ENCODE data around the gene ACTG1. TPM values are rescaled to one million over a fixed set of nuclear protein-coding genes. Genes with fewer than 3 reads are reported as not detected.

Gene ACTG1
- total and polyA plus RNA-seq, 9 of the 15 experiments (the other 6 are each of a cell fraction or from before 2014, with no cell fraction given), result 224 to 1,775 (median 568) TPM

- TF ChIP-seq MCM7 (IDR thresholded peaks at IDR 0.05) (no peak), U2AF2 (optimal IDR thresholded peaks at IDR 0.05; ENCODE audit: low read depth, low read length) (no peak), TGIF2 (CRISPR knock-in tag; IDR thresholded peaks at IDR 0.05) (no peak), TBP (optimal IDR thresholded peaks at IDR 0.05; ENCODE audit: low read depth, low read length) (no peak), RBBP5 (IDR thresholded peaks at IDR 0.05; ENCODE audit: borderline replicate concordance, insufficient read depth, low read length, poor library complexity, severe bottlenecking) (no peak), MED1 (CRISPR knock-in tag; IDR thresholded peaks at IDR 0.05; ENCODE audit: borderline replicate concordance) (no peak), ZNF24 (IDR thresholded peaks at IDR 0.05) (no peak), L3MBTL2 (IDR thresholded peaks at IDR 0.05) (0 out of 2 replicates have a peak, but pooled peaks have one; percentile 29), HCFC1 (IDR thresholded peaks at IDR 0.05; ENCODE audit: low read depth, low read length) (no peak), IRF2 (CRISPR knock-in tag; IDR thresholded peaks at IDR 0.05) (no peak), NFIC (IDR thresholded peaks at IDR 0.05) (no peak), TCF3 (CRISPR knock-in tag; IDR thresholded peaks at IDR 0.05) (peak; percentile 61), PRPF4 (IDR thresholded peaks at IDR 0.05; ENCODE audit: insufficient read depth, low read depth, low read length, poor library complexity, severe bottlenecking) (no peak), NR2C2 (CRISPR knock-in tag; IDR thresholded peaks at IDR 0.05) (no peak), NR2C2 (tag; IDR thresholded peaks at IDR 0.05) (peak; percentile 62), RBFOX2 (IDR thresholded peaks at IDR 0.05; ENCODE audit: low read depth, low read length) (no peak)
- TF ChIP-seq, protein P1, sequence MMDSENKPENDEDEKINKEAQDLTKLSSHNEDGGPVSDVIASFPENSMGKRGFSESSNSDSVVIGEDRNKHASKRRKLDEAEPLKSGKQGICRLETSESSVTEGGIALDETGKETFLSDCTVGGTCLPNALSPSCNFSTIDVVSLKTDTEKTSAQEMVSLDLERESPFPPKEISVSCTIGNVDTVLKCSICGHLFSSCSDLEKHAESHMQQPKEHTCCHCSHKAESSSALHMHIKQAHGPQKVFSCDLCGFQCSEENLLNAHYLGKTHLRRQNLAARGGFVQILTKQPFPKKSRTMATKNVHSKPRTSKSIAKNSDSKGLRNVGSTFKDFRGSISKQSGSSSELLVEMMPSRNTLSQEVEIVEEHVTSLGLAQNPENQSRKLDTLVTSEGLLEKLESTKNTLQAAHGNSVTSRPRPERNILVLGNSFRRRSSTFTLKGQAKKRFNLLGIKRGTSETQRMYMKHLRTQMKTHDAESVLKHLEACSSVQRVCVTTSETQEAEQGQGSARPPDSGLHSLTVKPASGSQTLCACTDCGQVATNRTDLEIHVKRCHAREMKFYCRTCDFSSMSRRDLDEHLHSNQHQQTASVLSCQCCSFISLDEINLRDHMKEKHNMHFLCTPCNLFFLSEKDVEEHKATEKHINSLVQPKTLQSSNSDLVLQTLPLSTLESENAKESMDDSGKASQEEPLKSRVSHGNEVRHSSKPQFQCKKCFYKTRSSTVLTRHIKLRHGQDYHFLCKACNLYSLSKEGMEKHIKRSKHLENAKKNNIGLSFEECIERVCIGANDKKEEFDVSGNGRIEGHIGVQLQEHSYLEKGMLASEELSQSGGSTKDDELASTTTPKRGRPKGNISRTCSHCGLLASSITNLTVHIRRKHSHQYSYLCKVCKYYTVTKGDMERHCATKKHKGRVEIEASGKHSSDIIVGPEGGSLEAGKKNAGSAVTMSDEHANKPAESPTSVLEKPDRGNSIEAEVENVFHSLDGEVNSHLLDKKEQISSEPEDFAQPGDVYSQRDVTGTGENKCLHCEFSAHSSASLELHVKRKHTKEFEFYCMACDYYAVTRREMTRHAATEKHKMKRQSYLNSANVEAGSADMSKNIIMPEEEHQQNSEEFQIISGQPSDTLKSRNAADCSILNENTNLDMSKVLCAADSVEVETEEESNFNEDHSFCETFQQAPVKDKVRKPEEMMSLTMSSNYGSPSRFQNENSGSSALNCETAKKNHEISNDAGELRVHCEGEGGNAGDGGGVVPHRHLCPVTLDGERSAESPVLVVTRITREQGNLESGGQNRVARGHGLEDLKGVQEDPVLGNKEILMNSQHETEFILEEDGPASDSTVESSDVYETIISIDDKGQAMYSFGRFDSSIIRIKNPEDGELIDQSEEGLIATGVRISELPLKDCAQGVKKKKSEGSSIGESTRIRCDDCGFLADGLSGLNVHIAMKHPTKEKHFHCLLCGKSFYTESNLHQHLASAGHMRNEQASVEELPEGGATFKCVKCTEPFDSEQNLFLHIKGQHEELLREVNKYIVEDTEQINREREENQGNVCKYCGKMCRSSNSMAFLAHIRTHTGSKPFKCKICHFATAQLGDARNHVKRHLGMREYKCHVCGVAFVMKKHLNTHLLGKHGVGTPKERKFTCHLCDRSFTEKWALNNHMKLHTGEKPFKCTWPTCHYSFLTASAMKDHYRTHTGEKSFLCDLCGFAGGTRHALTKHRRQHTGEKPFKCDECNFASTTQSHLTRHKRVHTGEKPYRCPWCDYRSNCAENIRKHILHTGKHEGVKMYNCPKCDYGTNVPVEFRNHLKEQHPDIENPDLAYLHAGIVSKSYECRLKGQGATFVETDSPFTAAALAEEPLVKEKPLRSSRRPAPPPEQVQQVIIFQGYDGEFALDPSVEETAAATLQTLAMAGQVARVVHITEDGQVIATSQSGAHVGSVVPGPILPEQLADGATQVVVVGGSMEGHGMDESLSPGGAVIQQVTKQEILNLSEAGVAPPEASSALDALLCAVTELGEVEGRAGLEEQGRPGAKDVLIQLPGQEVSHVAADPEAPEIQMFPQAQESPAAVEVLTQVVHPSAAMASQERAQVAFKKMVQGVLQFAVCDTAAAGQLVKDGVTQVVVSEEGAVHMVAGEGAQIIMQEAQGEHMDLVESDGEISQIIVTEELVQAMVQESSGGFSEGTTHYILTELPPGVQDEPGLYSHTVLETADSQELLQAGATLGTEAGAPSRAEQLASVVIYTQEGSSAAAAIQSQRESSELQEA (IDR thresholded peaks at IDR 0.05; ENCODE audit: low read depth), result no peak
- TF ChIP-seq, protein P2, sequence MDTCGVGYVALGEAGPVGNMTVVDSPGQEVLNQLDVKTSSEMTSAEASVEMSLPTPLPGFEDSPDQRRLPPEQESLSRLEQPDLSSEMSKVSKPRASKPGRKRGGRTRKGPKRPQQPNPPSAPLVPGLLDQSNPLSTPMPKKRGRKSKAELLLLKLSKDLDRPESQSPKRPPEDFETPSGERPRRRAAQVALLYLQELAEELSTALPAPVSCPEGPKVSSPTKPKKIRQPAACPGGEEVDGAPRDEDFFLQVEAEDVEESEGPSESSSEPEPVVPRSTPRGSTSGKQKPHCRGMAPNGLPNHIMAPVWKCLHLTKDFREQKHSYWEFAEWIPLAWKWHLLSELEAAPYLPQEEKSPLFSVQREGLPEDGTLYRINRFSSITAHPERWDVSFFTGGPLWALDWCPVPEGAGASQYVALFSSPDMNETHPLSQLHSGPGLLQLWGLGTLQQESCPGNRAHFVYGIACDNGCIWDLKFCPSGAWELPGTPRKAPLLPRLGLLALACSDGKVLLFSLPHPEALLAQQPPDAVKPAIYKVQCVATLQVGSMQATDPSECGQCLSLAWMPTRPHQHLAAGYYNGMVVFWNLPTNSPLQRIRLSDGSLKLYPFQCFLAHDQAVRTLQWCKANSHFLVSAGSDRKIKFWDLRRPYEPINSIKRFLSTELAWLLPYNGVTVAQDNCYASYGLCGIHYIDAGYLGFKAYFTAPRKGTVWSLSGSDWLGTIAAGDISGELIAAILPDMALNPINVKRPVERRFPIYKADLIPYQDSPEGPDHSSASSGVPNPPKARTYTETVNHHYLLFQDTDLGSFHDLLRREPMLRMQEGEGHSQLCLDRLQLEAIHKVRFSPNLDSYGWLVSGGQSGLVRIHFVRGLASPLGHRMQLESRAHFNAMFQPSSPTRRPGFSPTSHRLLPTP (IDR thresholded peaks at IDR 0.05; ENCODE audit: borderline replicate concordance, extremely low read depth, insufficient read length), result no peak
Measured at GRCh38 chr17:81551458-81552243, 39.1 kb upstream of the ACTG1 start (continued).

Measured in K562 (cell line).